Keratinocyte (primary cell): ENCODE data around the gene COLGALT1.

Experiments used
- CTCF ChIP-seq, 3 experiments: IDR thresholded peaks in 1 of 3; conservative IDR thresholded peaks in 1 of 3; optimal IDR thresholded peaks in 1 of 3; 2 replicates in 2 of 3; 3 replicates in 1 of 3; pipeline versions ENCODE3 to v1.5.1; 2011; ENCODE audit warnings: low read length in 3 of 3, mild to moderate bottlenecking in 3 of 3, moderate library complexity in 2 of 3, control low read depth in 1 of 3, inconsistent platforms in 1 of 3; ENCODE audit not compliant: insufficient read depth in 2 of 3; ENCODE audit errors: extremely low read depth in 1 of 3
- EZH2 ChIP-seq: IDR thresholded peaks from one replicate; pipeline ENCODE4 v1.6.1; 2012; ENCODE audit warnings: inconsistent platforms, mild to moderate bottlenecking, low read length, moderate library complexity

- TF ChIP-seq EZH2: no peak
- no peak for TF ChIP-seq CTCF (optimal IDR thresholded peaks at IDR 0.05 in 1 of 3, IDR thresholded peaks at IDR 0.05 in 1 of 3, conservative IDR thresholded peaks at IDR 0.05 in 1 of 3; ENCODE audit: extremely low read depth in 1 of 3, insufficient read depth in 2 of 3, low read length in 3 of 3)
Observed at GRCh38 chr19:17599780-17600179, 44.3 kb downstream of the COLGALT1 start.
